22Rv1 (cell line): ENCODE data around the gene ACOT11.

Experiments used
- ZFX ChIP-seq: fragments of 450-650 bp; IDR thresholded peaks from 2 replicates; pipeline ENCODE4 v1.6.1; 2017; ENCODE audit warnings: antibody characterized with exemption, borderline replicate concordance
- TF ChIP-seq, protein P1 (sequence below): fragments of 450-650 bp; IDR thresholded peaks from 2 replicates; pipeline ENCODE4 v1.5.1; 2017; ENCODE audit warnings: mild to moderate bottlenecking

GRCh38 chr1:54585181-54586066, 37.4 kb downstream of the ACOT11 start:
- TF ChIP-seq, protein P1, sequence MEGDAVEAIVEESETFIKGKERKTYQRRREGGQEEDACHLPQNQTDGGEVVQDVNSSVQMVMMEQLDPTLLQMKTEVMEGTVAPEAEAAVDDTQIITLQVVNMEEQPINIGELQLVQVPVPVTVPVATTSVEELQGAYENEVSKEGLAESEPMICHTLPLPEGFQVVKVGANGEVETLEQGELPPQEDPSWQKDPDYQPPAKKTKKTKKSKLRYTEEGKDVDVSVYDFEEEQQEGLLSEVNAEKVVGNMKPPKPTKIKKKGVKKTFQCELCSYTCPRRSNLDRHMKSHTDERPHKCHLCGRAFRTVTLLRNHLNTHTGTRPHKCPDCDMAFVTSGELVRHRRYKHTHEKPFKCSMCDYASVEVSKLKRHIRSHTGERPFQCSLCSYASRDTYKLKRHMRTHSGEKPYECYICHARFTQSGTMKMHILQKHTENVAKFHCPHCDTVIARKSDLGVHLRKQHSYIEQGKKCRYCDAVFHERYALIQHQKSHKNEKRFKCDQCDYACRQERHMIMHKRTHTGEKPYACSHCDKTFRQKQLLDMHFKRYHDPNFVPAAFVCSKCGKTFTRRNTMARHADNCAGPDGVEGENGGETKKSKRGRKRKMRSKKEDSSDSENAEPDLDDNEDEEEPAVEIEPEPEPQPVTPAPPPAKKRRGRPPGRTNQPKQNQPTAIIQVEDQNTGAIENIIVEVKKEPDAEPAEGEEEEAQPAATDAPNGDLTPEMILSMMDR, result no peak
- no peak for TF ChIP-seq ZFX
